Central memory CD4-positive, alpha-beta T cell (primary cell): ENCODE measurements around the gene CTNNBIP1.

Experiments
- DNase-seq: peaks from one replicate; pipeline ENCODE4 v3.0.0; 2022

CTNNBIP1 gene

GRCh38 chr1:9874959-9875635 is 35.0 kb downstream of the CTNNBIP1 start:
- DNase-seq: peak; percentile 61

GRCh38 chr1:9874412-9874811 is 35.7 kb downstream of the CTNNBIP1 start:
- no peak for DNase-seq

GRCh38 chr1:9873992-9874391 is 36.1 kb downstream of the CTNNBIP1 start:
- DNase-seq: no peak

- no peak for DNase-seq
Measured at GRCh38 chr1:9873385-9873784, 36.7 kb downstream of the CTNNBIP1 start.

- no peak for DNase-seq
Measured at GRCh38 chr1:9872430-9873165, 37.5 kb downstream of the CTNNBIP1 start.

- no peak for DNase-seq
Measured at GRCh38 chr1:9871707-9872425, 38.2 kb downstream of the CTNNBIP1 start.

- DNase-seq: no peak
Measured at GRCh38 chr1:9871021-9871420, 39.0 kb downstream of the CTNNBIP1 start.

- DNase-seq: no peak
Measured at GRCh38 chr1:9870572-9870971, 39.5 kb downstream of the CTNNBIP1 start.

GRCh38 chr1:9869831-9870251 is 40.2 kb downstream of the CTNNBIP1 start:
- DNase-seq: no peak

- DNase-seq: no peak
Measured at GRCh38 chr1:9868244-9868590, 41.9 kb downstream of the CTNNBIP1 start.

- peak; percentile 77 for DNase-seq
Measured at GRCh38 chr1:9867408-9868243, 42.4 kb downstream of the CTNNBIP1 start.

- no peak for DNase-seq
Measured at GRCh38 chr1:9866836-9867235, 43.2 kb downstream of the CTNNBIP1 start.

GRCh38 chr1:9865724-9866123 is 44.3 kb downstream of the CTNNBIP1 start:
- no peak for DNase-seq

- DNase-seq: no peak
Measured at GRCh38 chr1:9863371-9863770, 46.7 kb downstream of the CTNNBIP1 start.

GRCh38 chr1:9861360-9861759 is 48.7 kb downstream of the CTNNBIP1 start:
- DNase-seq: no peak

GRCh38 chr1:9860887-9861286 is 49.2 kb downstream of the CTNNBIP1 start:
- DNase-seq: no peak

GRCh38 chr1:9859281-9860014 is 50.6 kb downstream of the CTNNBIP1 start:
- DNase-seq: no peak

GRCh38 chr1:9858293-9859035 is 51.6 kb downstream of the CTNNBIP1 start:
- DNase-seq: no peak

GRCh38 chr1:9855186-9855585 is 54.9 kb downstream of the CTNNBIP1 start:
- DNase-seq: no peak

GRCh38 chr1:9853249-9853595 is 56.8 kb downstream of the CTNNBIP1 start:
- DNase-seq: no peak

- DNase-seq: no peak
Measured at GRCh38 chr1:9852410-9853248, 57.4 kb downstream of the CTNNBIP1 start.
